NOMO-1 treated with DMSO at 0.1 percent for 48 hours (cell line): ENCODE results near the gene OAS1.

Experiments
- DNase-seq: peaks from one replicate; lab custom pipeline; 2025; ENCODE audit not compliant: unreplicated experiment; lab: John Stamatoyannopoulos, UW

The OAS1 gene

DNA sequence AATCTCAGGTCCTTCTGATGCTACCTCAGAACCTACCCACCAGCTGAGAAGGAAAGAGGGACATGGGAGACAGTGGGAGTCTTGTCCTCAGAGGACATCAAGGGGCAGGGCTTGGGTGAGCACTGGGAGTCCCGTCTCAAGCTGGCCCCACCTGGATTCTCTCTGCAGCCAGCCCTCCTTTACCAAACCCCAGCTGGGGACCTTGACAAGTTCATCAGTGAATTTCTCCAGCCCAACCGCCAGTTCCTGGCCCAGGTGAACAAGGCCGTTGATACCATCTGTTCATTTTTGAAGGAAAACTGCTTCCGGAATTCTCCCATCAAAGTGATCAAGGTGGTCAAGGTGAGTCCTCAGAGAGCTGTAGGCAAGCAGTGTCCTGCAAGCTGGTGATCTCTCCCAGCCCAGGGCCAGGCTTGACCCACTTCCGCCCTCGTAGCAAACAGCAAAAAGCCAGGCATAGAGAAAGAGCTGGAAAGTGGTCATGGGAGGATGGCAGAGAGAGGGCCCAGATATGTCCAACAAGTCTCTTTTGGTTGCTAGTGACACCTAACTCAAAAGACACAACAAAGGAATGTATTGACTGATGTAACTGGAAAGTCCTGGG, 57.4 kb downstream of the OAS1 start:
- DNase-seq, result no peak

- DNase-seq, result no peak
Observed at GRCh38 chr12:112964915-112965314, 58.2 kb downstream of the OAS1 start.

GRCh38 chr12:112965643-112966042, 58.9 kb downstream of the OAS1 start:
- no peak for DNase-seq

DNA sequence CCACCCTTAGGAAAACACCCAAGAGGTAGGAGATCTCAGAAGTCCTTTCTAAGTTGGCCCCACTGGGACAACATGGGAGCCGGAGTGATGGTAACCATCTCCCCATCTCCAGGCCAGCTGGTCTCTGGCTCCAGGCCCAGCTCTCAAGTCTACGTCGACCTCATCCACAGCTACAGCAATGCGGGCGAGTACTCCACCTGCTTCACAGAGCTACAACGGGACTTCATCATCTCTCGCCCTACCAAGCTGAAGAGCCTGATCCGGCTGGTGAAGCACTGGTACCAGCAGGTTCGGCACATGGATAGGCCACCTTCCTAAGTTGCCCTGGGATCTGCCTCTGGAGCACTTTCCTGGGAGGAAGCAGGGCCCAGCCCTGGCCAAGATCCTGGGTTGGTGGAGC, 60.5 kb downstream of the OAS1 start:
- DNase-seq, result no peak

GRCh38 chr12:112967858-112968257, 61.1 kb downstream of the OAS1 start:
- DNase-seq, result no peak
